HG02623 (cell line): ENCODE results near the gene MLLT3.

Experiments used
- ATAC-seq: cut with Tn5 transposase; IDR thresholded peaks from one replicate; pipeline ENCODE4 v1.9.1; 2021; ENCODE audit warnings: moderate library complexity; ENCODE audit not compliant: unreplicated experiment

Gene MLLT3

DNA sequence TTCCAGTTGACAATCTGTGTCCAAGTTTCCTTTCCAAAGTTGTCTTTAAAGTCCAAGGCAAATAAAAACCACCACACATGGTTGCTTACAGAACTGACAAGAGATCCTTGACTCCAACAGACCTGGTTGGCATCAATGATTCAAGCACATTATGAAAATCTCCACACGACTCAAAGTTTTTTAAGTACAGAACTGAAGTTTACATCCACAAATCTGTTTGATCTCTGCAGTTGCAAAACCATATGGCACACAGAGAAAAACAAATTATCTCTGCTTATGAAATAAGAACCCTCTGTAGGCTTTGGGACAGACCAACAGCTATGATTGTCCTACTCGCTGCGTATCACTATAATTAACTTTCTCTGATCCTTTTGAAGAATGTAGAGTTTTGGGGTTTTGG, 60.8 kb downstream of the MLLT3 start:
- no peak for ATAC-seq

DNA sequence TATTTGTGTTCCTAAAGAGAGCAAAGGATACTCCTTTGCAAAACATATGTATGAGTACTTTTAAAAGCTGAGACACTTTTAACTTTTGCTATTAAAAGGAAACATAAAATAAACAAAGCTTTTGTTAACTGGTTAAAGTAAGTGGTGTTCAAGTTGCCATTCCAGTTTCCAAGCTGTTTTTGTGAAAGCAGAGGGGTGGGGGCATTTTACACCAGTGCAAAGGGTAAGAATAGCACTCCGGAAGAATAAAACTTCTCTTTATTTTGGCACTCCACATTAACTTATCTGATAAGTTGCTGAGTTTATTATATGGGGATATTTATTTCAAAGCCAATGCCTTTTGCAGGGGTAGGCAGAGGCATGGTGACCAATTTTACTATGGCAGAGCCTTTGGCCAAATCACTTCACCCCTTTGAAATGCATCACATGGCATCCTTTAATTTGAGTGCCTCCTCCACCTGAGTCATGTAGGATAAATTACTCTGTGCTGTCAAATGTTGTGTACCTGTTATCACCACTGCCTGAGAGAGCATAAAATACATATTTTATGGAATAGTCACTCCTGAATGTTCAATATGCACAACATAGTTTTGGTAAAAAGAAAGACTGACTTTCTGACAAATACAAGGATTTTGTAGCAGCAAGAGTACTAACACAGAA, 62.9 kb downstream of the MLLT3 start:
- ATAC-seq, result no peak

DNA sequence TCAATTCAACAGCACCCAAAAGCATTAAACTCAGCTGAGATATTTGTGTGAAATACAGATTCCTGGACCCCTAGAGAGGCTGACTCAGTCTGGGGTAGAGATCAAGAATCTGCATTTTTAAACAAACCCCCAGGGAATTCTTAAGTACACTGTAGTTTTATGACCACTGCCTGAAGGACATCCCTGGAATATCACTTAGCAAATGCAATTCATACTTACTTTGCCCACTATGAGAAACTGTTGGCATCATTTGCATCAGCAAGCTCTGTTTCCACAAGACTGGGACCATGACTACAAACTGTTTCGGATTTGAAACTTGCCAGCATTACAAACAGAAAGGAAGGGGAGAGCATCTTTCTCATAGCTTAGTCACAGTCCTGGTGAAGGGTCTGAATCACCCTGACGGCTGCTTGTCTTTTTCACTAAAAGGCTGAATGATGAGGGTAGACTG, 63.7 kb downstream of the MLLT3 start:
- no peak for ATAC-seq

DNA sequence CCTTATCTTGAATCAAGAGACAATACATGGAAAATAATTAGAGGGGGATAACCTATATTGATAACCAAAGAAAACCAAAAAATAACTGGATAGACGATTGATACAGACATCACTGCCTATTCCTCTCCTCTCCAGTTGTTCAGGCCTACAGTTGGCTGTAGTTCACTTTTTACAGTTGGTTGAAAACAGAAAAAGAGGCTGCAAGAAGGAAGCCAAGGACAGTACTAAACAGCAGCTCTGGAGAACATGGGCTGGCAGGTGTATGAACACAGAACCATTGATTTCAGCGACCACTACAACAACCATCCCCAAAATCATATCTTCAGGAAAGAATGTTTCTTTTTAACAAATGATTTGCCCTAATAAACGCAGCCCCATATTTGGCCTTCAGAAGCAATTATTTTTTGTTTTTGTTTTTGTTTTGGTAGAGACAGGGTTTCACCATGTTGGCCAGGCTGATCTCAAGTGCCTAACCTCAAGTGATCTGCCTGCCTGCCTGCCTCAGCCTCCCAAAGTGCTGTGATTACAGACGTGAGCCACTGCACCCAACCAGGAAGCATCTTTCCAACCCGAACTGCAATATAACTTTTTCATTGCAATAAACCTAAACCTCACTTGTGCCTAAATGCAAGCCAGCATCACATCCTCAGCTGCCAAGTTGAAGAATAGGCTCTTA, 64.3 kb downstream of the MLLT3 start:
- no peak for ATAC-seq

DNA sequence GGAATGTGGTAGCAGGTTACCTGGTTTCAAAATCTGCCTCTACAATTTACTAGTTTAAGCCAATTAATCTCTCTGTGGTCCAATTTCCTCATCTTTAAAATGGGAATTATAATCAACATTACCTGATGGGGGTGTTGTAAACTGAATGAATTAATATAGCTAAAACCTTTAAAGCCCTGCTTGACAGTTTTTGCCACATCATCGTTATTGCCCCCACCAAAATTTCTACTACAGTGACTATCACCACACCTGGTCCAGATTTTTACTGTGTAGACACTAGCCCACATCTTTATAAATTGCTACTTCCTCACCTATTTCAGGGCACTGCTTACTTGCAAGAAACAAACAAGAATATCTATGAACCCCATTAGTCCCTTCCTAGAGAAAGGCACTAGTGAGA, 65.0 kb downstream of the MLLT3 start:
- no peak for ATAC-seq

DNA sequence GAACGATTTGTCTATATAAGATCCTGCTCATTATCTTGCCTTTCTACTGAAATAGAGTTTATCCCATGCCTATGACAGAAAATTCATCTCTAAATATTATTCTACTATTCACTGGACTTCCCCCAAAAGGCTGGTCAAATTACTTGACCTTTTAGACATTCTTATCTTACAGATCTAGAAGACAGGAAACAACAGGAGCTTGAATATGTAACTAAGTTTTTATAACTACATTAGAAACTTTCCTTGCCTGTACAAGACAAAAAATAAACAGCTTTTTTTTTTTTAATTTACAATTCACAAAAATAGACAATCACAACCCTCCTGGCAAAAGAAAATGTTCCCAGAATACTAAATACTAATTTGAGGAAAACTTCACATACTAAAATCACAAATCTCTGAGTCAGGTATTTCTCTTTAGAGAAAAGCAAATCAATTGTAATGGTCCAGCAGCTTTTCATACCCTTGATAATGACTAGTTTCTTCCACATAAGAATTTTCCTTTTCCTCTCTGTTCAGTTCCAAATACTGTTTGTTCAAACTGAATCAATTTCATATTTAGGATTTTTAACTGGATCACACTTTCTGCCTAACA, 68.6 kb downstream of the MLLT3 start:
- ATAC-seq, result peak; percentile 23

DNA sequence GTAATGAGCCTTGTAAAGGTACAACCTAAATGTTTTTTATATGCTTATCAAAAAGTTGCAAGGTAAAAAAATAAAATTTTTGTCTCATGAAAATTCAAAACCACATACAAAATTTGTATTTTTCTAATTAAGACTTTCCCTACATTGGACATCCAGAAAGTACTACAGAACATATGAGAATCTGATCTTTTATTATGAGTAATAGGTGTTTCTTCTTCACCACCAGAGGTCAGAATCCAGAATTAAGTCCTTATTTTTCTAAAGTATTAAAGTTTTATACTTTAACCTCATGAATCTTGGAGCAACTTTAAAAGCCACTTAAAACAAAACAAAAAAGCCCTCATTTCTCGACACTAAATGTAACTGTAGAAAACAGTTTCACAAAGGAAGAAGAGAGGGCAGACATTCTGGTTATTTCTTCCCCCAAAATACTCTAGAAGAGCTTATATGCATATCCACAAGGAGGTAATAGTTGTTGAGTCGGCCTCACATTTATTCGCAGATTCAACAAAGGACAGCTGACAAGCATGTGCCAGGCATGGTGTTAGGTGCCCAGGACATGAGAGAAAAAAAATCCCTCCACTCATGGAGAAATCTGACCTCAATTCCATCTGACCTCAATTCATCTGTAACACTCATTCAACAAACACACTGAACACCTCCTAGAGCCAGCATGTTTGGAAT, 69.3 kb downstream of the MLLT3 start:
- peak; percentile 37 for ATAC-seq

DNA sequence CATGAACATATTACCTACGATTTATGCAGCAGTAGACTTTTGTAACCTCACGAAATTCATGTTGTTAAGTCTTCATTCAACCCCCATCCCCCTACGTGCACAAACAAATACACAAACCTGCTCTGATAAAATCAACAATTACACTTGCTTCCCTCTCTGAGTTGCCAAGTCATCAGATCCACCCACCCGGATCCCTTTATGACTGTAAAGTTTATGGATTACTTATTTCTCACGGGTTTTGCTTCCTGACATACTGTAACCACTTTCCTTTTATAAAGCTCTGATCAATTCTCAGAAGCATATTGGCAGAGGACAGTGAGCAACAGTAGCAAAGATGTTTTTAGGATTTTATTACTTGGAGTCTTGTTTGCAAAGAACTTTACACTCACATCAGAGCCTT, 70.5 kb downstream of the MLLT3 start:
- peak; percentile 37 for ATAC-seq

DNA sequence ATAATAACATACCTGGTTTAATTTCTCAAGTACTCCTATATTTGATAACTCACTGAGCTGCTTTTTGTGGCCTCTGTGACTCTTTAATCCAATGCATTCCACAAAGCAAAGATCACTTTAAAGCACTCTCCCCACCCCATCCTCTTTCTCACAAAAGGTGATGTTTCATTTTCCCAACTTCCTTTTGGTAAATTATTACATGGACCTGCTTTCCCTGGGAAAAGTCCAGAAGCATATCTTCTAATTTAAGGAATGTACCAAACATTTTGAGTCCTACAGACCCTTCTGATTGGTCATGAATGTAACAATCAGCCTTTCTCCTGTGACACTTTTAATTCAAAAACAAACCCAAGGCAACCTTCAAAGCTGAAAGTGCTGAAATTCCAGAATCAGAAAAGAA, 71.1 kb downstream of the MLLT3 start:
- no peak for ATAC-seq

DNA sequence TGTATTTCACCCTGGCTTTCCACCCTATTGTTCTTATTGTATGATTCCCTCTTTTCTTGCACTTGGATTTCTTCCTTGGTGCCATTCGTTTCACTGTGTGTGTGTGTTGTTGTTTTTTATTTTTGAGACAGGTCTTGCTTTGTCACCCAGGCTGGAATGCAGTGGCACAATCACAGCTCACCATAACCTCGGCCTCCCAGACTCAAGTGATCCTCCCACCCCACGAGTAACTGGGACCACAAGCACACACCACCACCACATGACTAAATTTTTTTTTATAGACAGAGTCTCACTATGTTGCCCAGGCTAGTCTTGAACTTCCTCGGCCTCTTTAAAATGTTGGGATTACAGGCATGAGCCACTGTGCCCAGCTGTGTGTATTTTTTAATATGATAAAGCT, 72.0 kb downstream of the MLLT3 start:
- no peak for ATAC-seq

DNA sequence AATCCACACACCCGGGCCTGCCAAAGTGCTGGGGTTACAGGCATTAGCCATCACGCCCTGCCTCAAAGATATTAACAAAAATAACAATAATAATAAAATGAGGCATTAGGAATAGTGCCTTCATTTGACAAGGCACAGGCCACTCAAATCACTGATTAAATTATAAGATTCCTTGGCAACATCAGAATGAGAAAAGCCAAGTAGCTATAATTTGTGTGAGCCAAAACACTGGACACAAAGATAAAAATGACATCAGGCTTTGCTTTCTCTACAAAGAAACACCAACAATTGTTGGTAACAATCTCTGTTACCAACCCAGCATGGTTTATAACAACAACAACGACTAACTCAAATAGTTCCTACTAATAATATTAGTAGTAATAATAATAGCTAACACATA, 73.2 kb downstream of the MLLT3 start:
- no peak for ATAC-seq

DNA sequence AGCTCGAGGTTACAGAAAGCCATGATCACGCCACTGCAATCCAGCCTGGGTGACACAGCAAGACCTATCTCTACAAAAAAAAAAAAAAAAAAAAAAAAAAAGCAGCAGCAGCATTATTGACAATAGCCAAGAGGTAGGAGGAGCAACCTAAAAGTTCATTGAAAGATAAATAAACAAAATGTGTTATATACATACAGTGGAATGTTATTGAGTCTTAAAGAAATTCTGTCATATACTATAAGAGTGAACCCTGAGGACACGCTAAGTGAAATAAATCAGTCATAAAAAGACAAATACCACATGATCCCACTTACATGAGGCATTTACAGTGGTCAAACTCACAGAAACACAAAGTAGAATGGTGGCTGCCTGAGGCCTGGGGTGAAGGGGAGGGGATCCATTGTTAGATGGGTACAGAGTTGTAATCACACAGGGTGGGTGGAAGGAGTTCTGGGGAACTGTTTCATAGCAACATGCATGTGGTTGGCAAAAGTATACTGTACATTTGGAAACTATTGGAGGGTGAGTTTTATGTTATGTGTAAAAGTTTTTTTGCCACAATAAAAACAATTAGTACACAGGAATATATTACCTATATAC, 77.2 kb downstream of the MLLT3 start:
- ATAC-seq, result no peak

DNA sequence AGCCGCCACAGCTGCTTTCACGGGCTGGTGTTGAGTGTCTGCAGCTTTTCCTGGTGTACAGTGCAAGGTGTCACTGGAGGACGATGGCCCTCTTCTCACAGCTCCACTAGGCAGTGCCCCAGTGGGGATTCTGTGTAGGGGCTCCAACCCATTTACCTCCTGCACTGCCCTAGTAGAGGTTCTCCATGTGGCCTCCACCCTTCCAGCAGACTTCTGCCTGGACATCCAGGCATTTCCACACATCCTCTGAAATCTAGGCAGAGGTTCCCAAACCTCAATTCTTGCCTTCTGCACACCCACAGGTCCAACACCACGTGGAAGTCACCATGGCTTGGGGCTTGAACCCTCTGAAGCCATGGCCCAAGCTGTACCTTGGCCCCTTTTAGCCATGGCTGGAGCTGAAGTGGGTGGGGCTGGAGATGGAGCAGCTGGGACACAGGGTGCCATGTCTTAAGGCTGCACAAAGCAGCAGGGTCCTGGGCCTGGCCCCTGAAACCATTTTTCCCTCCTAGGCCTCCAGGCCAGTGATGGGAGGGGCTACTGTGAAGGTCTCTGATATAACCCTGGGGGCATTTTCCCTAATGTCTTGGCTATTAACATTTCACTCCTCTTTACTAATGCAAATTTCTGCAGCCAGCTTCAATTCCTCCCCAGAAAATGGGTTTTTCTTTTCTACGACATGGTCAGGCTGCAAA, 82.0 kb downstream of the MLLT3 start:
- no peak for ATAC-seq

DNA sequence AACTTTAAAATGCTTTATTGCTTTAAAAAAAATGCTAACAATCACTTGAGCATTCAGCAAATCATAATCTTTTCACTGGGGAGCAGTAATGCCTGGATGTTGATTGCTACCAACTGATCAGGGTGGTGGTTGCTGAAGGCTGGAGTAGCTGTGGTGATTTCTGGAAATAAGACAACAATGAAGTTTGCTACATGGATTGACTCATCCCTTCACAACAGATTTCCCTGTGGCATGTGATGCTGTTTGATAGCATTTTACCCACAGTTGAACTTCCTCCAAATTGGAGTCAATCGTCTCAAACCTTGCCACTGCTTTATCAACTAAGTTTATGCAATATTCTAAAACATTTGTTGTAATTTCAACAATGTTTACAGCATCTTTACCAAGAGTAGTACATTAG, 83.3 kb downstream of the MLLT3 start:
- ATAC-seq, result no peak

DNA sequence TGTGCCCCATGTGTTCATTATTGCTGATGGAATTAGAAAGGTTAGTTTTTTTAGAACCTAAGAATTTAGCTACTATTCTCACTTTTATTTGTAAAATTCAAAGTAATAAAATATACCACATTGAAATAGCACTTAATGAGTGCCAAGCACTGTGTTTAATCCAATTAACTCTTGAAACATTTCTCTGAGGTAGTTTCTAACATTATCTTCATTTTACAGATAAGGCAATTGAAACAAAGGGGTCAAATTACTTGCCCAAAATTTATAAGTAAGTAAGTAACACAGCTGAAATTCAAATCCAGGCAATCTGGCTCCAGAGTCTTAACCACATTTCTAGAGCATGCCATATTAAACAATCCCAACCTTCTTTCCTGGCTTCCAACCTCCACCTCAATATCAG, 84.2 kb downstream of the MLLT3 start:
- no peak for ATAC-seq

DNA sequence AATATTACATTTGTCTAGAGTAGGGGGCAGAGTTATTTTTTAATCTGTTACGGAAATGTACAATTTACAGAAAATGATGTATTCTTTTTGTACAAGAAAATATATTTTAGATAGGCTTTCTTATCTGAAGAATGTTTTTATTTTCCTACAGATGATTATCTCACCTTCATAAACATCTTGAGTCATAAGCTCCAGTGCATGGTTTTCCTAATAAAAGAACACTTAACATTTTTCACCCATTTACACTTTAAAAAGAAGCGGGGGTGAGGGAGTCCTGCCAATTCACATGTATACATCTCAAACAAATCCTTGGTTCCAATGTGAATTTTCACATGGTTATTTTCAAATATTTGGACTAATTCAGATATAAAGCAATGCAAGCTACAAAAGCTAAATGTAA, 85.0 kb downstream of the MLLT3 start:
- no peak for ATAC-seq

DNA sequence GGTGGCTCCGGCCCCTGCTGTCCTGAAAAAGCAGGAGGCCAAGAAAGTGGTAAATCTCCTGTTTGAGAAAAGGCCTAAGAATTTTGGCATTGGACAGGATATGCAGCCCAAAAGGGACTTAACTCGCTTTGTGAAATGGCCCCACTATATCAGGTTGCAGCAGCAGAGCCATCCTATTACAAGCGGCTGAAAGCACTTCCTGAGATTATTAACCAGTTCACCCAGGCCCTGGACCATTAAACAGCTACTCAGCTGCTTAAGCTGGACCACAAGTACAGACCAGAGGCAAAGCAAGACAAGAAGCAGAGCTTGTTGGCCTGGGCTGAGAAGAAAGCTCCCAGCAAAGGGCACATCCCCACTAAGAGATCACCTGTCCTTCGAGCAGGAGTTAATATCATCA, 89.7 kb downstream of the MLLT3 start:
- no peak for ATAC-seq

DNA sequence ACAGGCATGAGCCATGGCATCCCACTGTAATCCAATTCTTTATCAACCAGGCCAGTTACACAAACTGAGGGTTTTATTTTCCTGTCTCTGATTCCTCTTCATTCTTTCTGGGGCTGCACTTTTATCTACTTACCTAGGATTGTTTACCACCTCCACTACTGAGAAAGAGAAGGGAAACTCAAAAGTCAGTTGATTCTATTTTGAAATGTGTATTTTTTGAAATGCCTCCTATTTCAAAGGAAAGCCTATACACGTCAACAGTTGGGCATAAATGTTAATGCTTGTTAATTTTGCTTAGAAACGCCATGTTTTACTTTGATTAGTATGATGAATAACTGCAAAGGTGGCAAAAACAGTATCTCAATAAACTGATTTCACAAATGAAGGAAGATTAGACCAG, 92.5 kb downstream of the MLLT3 start:
- no peak for ATAC-seq

DNA sequence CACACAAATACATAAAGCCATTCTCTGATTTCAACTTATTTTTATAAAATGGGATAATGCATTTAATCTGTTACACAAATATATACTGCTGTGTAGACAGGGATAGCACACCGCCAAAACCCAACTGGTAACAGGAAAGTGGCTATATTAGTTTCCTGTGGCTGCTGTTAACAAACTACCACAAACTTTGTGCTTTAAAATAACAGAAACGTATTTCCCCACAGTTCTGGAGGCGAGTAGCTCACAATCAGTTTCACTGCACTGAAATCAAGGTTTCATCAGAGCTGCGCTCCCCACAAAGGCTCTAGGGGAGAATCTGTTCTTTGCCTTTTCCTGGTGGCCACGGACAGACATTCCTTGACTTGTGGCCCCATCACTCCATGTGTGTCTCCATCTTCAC, 94.0 kb downstream of the MLLT3 start:
- ATAC-seq, result no peak

DNA sequence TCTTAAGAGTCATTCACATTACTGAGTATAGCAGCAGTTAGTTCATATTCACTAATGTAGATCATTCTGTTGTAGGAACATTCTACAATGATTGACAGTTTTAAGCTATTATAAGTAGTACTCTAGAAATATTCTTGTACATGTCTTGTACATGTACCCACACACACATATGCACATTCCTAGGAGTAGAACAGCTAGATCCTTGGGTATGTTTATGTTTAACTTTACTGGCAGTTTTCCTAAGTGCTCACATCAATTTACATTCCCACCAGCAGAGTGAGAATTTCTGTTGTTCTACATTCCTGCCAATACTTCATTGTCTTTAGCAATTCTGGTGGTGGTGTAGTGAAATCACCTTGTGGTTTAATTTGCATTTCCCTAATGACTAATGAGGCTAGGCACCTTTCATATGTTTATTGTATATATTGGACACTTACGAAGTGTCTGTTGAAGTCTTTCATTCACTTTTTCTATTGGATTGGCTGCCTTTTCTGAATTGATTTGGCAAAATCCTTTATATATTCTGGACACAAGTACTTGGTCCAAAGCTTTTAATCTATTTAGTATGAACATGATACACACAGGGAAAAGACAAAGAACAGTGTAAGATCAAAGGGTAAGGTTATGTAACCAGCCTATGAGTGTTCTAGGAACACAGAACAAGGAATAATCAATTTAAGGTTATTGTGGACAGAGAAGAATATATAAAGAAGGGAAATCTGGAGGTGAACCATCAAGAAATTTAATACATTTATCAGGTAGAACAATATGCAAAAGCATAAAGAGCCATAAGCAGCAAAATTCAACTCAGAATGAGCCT, 95.6 kb downstream of the MLLT3 start:
- ATAC-seq, result peak; percentile 82
